ES-I3 (cell line): Measurements from ENCODE around the gene SYTL3.
"Not testable (repeated sequence)": the region's sequence is repeated elsewhere in the genome, so short reads cannot be mapped to it uniquely, and the experiment has no call there.

ENCODE experiments used
- H3K36me3 ChIP-seq: 2 replicates; pipeline ENCODE4 v1.6.1; 2013; ENCODE audit warnings: mild to moderate bottlenecking, low read length, control low read depth, moderate library complexity; ENCODE audit not compliant: insufficient read depth
- H3K4me1 ChIP-seq: 2 replicates; pipeline ENCODE4 v1.6.1; 2013; ENCODE audit warnings: mild to moderate bottlenecking, control low read depth, low read length; ENCODE audit not compliant: insufficient read depth
- H3K9ac ChIP-seq: 2 replicates; pipeline ENCODE4 v1.6.1; 2013; ENCODE audit warnings: low read depth, mild to moderate bottlenecking, low read length, moderate library complexity
- H3K9me3 ChIP-seq: 2 replicates; pipeline ENCODE4 v1.6.1; 2013; ENCODE audit warnings: mild to moderate bottlenecking, low read length, moderate library complexity; ENCODE audit not compliant: control insufficient read depth, insufficient read depth

Gene SYTL3

GRCh38 chr6:158660333-158660754 is 10.5 kb downstream of the SYTL3 start:
- Histone ChIP-seq H3K9ac (no peak overlapping the region), H3K4me1 (peaks cover under 1% of the 10 kb centered on the region; the same call in 1 of the 2 replicates), H3K36me3 (no peaks in the 10 kb centered on the region), H3K9me3 (no peaks in the 10 kb centered on the region)

- H3K9ac ChIP-seq: no peak overlapping the region
- no peaks in the 10 kb centered on the region for H3K36me3 ChIP-seq
- no peaks in the 10 kb centered on the region; the same call in 1 of the 2 replicates for H3K4me1 ChIP-seq
- H3K9me3 ChIP-seq: no peaks in the 10 kb centered on the region
These were observed 11.4 kb downstream of the SYTL3 start for GRCh38 chr6:158661156-158661685.

GRCh38 chr6:158662607-158662953 is 12.7 kb downstream of the SYTL3 start:
- no peak overlapping the region for H3K9ac ChIP-seq
- no peaks in the 10 kb centered on the region for H3K36me3 ChIP-seq
- H3K4me1 ChIP-seq: no peaks in the 10 kb centered on the region; the same call in 1 of the 2 replicates
- H3K9me3 ChIP-seq: no peaks in the 10 kb centered on the region

GRCh38 chr6:158662954-158663624 is 13.2 kb downstream of the SYTL3 start:
- no peak overlapping the region for H3K9ac ChIP-seq
- no peaks in the 10 kb centered on the region for H3K9me3 ChIP-seq
- H3K36me3 ChIP-seq: no peaks in the 10 kb centered on the region
- H3K4me1 ChIP-seq: no peaks in the 10 kb centered on the region; the same call in 1 of the 2 replicates

- no peak overlapping the region for H3K9ac ChIP-seq
- no peaks in the 10 kb centered on the region; the same call in 1 of the 2 replicates for H3K4me1 ChIP-seq
- no peaks in the 10 kb centered on the region for H3K36me3 ChIP-seq
These were observed 13.8 kb downstream of the SYTL3 start for GRCh38 chr6:158663625-158664165.

GRCh38 chr6:158665332-158665731 is 15.5 kb downstream of the SYTL3 start:
- Histone ChIP-seq H3K36me3 (no peaks in the 10 kb centered on the region), H3K9me3 (no peaks in the 10 kb centered on the region), H3K9ac (no peak overlapping the region), H3K4me1 (no peaks in the 10 kb centered on the region; the same call in 1 of the 2 replicates)

More at GRCh38 chr6:158663625-158664165, 13.8 kb downstream of the SYTL3 start:
- H3K9me3 ChIP-seq: no peaks in the 10 kb centered on the region

- Histone ChIP-seq H3K4me1 (no peaks in the 10 kb centered on the region; the same call in 1 of the 2 replicates), H3K36me3 (no peaks in the 10 kb centered on the region), H3K9ac (no peak overlapping the region), H3K9me3 (no peaks in the 10 kb centered on the region)
These were observed 16.9 kb downstream of the SYTL3 start for GRCh38 chr6:158666628-158667359.

GRCh38 chr6:158667360-158667981 is 17.6 kb downstream of the SYTL3 start:
- H3K9ac ChIP-seq: no peak overlapping the region
- H3K4me1 ChIP-seq: no peaks in the 10 kb centered on the region; the same call in 1 of the 2 replicates
- no peaks in the 10 kb centered on the region for H3K9me3 ChIP-seq
- no peaks in the 10 kb centered on the region for H3K36me3 ChIP-seq

- Histone ChIP-seq H3K9ac (no peak overlapping the region), H3K36me3 (no peaks in the 10 kb centered on the region), H3K9me3 (no peaks in the 10 kb centered on the region), H3K4me1 (no peaks in the 10 kb centered on the region)
These were observed 18.9 kb downstream of the SYTL3 start for GRCh38 chr6:158668707-158669103.

GRCh38 chr6:158669145-158670035 is 19.5 kb downstream of the SYTL3 start:
- Histone ChIP-seq H3K36me3 (no peaks in the 10 kb centered on the region), H3K9ac (no peak overlapping the region), H3K4me1 (no peaks in the 10 kb centered on the region), H3K9me3 (no peaks in the 10 kb centered on the region)

GRCh38 chr6:158672119-158672518 is 22.3 kb downstream of the SYTL3 start:
- H3K9ac ChIP-seq, H3K4me1 ChIP-seq, H3K9me3 ChIP-seq, H3K36me3 ChIP-seq: not testable (repeated sequence)

GRCh38 chr6:158672726-158673125 is 22.9 kb downstream of the SYTL3 start:
- no peaks in the 10 kb centered on the region for H3K9me3 ChIP-seq
- no peaks in the 10 kb centered on the region for H3K4me1 ChIP-seq
- no peak overlapping the region for H3K9ac ChIP-seq
- no peaks in the 10 kb centered on the region for H3K36me3 ChIP-seq

- Histone ChIP-seq H3K36me3 (no peaks in the 10 kb centered on the region), H3K9me3 (no peaks in the 10 kb centered on the region), H3K9ac (no peak overlapping the region), H3K4me1 (no peaks in the 10 kb centered on the region)
These were observed 24.7 kb downstream of the SYTL3 start for GRCh38 chr6:158674342-158675131.
